SK-N-SH treated with all-trans-retinoic acid at 6 μM for 48 hours (cell line): ENCODE measurements around the gene TAF11L10.
"Not testable (repeated sequence)": the region's sequence is repeated elsewhere in the genome, so short reads cannot be mapped to it uniquely, and the experiment has no call there.

Source experiments
- ARNTL ChIP-seq: fragments of 450-650 bp; formaldehyde crosslinking; IDR thresholded peaks from 2 replicates; pipeline ENCODE4 v1.5.0; 2020; ENCODE audit warnings: low read depth, mild to moderate bottlenecking, moderate library complexity, borderline replicate concordance
- ZFP30 ChIP-seq: fragments of 450-650 bp; formaldehyde crosslinking; IDR thresholded peaks from 2 replicates; pipeline ENCODE4 v1.5.0; 2022; ENCODE audit warnings: mild to moderate bottlenecking, moderate library complexity

- TF ChIP-seq ARNTL, ZFP30 (CRISPR knock-in tag): not testable (repeated sequence)
Measured at GRCh38 chr5:17597728-17598127, at the start of gene TAF11L10.
